Aorta (tissue), 5 donors: ENCODE results near the gene HSPG2. TPM values are rescaled to one million over a fixed set of nuclear protein-coding genes. Genes with fewer than 3 reads are reported as not detected.
"Not testable (repeated sequence)": the region's sequence is repeated elsewhere in the genome, so short reads cannot be mapped to it uniquely, and the experiment has no call there.

Experiments
- ATAC-seq: fragments of 200-7000 bp; cut with Tn5 transposase; one replicate; pipeline ENCODE4 v1.9.1; 2022; ENCODE audit warnings: moderate library complexity; ENCODE audit not compliant: low FRiP score
- DNase-seq, 2 donors: peaks; one replicate each; pipeline ENCODE4 v3.0.0-alpha.2; 2020
- H3K27ac ChIP-seq, 2 donors: one replicate each; pipeline ENCODE4 v1.5.1; 2013; ENCODE audit warnings: low read length in 2 of 2, mild to moderate bottlenecking in 2 of 2, moderate library complexity in 2 of 2, control low read depth in 1 of 2, inconsistent platforms in 1 of 2, low read depth in 1 of 2
- H3K27me3 ChIP-seq, 2 donors: one replicate each; pipeline ENCODE4 v1.6.1; 2013; ENCODE audit warnings: control low read depth in 1 of 2, low read length in 1 of 2, mild to moderate bottlenecking in 1 of 2, moderate library complexity in 1 of 2; ENCODE audit not compliant: insufficient read depth in 2 of 2, control insufficient read depth in 1 of 2
- H3K36me3 ChIP-seq, 2 donors: one replicate each; pipeline ENCODE4 v1.6.1; 2013; ENCODE audit warnings: control low read depth in 1 of 2, low read length in 1 of 2, mild to moderate bottlenecking in 1 of 2; ENCODE audit not compliant: insufficient read depth in 2 of 2, control insufficient read depth in 1 of 2
- H3K4me1 ChIP-seq, 2 donors: one replicate each; pipeline ENCODE4 v1.6.1; 2013; ENCODE audit warnings: low read length in 2 of 2, control low read depth in 1 of 2, mild to moderate bottlenecking in 1 of 2, moderate library complexity in 1 of 2; ENCODE audit not compliant: insufficient read depth in 2 of 2, control insufficient read depth in 1 of 2
- H3K4me3 ChIP-seq, 2 donors: one replicate each; pipeline ENCODE4 v1.5.1; 2013; ENCODE audit warnings: low read length in 2 of 2, control low read depth in 1 of 2, mild to moderate bottlenecking in 1 of 2
- H3K9me3 ChIP-seq: one replicate; pipeline ENCODE4 v1.6.1; 2013; ENCODE audit warnings: mild to moderate bottlenecking, low read length; ENCODE audit not compliant: control insufficient read depth
- WGBS, 2 donors: extraction: QIAGEN DNeasy Blood & Tissue Kit; methylation state at CpG; one replicate each; pipeline ENCODE4 v1.1.7; 2013; 5-methylcytosine and 5-hydroxymethylcytosine counted together
- intact Hi-C, 2 donors: fragments of 100-400 bp; cut with DNase I; formaldehyde crosslinking; loops; one replicate each; pipeline versions ENCODE4 v1.14.2 to v1.15.0; 2022
- polyA plus RNA-seq, 2 donors: library from polyadenylated mRNA; stranded (reverse); fragments of 200-250 nt; gene quantifications; one replicate each; pipeline ENCODE4 v1.2.3, GENCODE V29; 2013
- total RNA-seq, 2 donors: library from RNA; stranded (reverse); fragmentation: NEBNext Ultra II Directional; extraction: Animal tissue kit (Norgen Biotek cat#: 25700); gene quantifications; one replicate each; pipeline ENCODE4 v1.2.1, GENCODE V29; 2021
- donor health status: healthy with polysubstance abuse.
- donor health status: Bipolar disorder and iron deficiency.
- donor health status: DM: no; HTN: no; CAD: no.
- donor health status: DM: no; HTN: no; CAD: no.
- donor health status: DM: yes; HTN: yes; CAD: no.

HSPG2 gene
- total and polyA plus RNA-seq, 4 donors, result 49.1 to 1,205 (median 568) TPM

- no peaks in the 10 kb centered on the region for H3K27me3 ChIP-seq
- no peaks in the 10 kb centered on the region for H3K4me1 ChIP-seq
- intact Hi-C loops, result loop anchor here in 1 of 2 donors (2.0 kb wide), 1 partner anchor 182 kb away; no protein-coding TSS in a partner anchor
- H3K9me3 ChIP-seq, result no peaks in the 10 kb centered on the region
- H3K4me3 ChIP-seq, result peak within 1 kb of the TSS; percentile 55 to 98
- H3K36me3 ChIP-seq, result no peaks in the 10 kb centered on the region
- WGBS, 2 donors, result 0 to 1% methylated on average over 65 to 82 of the region's 82 CpGs
- peak; percentile 99 for ATAC-seq
- H3K27ac ChIP-seq, result peak within 1 kb of the TSS; percentile 94 to 96
- peak; percentile 98 to 99 for DNase-seq
These were observed 154.0 kb downstream of the HSPG2 start, which contains the start of gene USP48 for GRCh38 chr1:21782868-21783678. USP48 (minus strand) TSS chr1:21783149; CDS start chr1:21782957, 192 bp downstream.

- 0% methylated on average over 37 of the region's 37 CpGs for WGBS, 2 donors
- H3K36me3 ChIP-seq, result no peaks in the 10 kb centered on the region
- peak overlapping the region; percentile 29 to 96 for H3K27ac ChIP-seq
- H3K27me3 ChIP-seq, result no peaks in the 10 kb centered on the region
- DNase-seq, result peak in 1 of 2 donors; percentile 52
- no peaks in the 10 kb centered on the region for H3K4me1 ChIP-seq
- H3K9me3 ChIP-seq, result no peaks in the 10 kb centered on the region
- ATAC-seq, result peak; percentile 17
- H3K4me3 ChIP-seq, result peak overlapping the region; percentile 32 to 98
- intact Hi-C loops, result loop anchor here in 1 of 2 donors (2.0 kb wide), 1 partner anchor 182 kb away; no protein-coding TSS in a partner anchor
These were observed 154.7 kb downstream of the HSPG2 start for GRCh38 chr1:21782349-21782867.

- DNase-seq, result peak in 1 of 2 donors; percentile 20
- H3K27me3 ChIP-seq, result no peaks in the 10 kb centered on the region
- no peaks in the 10 kb centered on the region for H3K4me1 ChIP-seq
- WGBS, 2 donors, result 0 to 1% methylated on average over 17 of the region's 17 CpGs
- no peaks in the 10 kb centered on the region for H3K9me3 ChIP-seq
- H3K36me3 ChIP-seq, result no peaks in the 10 kb centered on the region
- no peak for ATAC-seq
- peak overlapping the region; percentile 32 to 98 for H3K4me3 ChIP-seq
- intact Hi-C loops, result loop anchor here in 1 of 2 donors (2.0 kb wide), 1 partner anchor 183 kb away; no protein-coding TSS in a partner anchor
- peak overlapping the region in 1 of 2 donors; percentile 23 for H3K27ac ChIP-seq
These were observed 155.2 kb downstream of the HSPG2 start for GRCh38 chr1:21781815-21782348.

- H3K27ac ChIP-seq, result no peak overlapping the region
- H3K4me3 ChIP-seq, result no peak overlapping the region
- ATAC-seq, result no peak
- H3K36me3 ChIP-seq, result no peaks in the 10 kb centered on the region
- intact Hi-C loops, result no loop called here
- WGBS, 2 donors, result 82% methylated on average over 12 of the region's 12 CpGs
- DNase-seq, result peak in 1 of 2 donors; percentile 11
- no peaks in the 10 kb centered on the region for H3K27me3 ChIP-seq
- no peaks in the 10 kb centered on the region for H3K9me3 ChIP-seq
- no peaks in the 10 kb centered on the region for H3K4me1 ChIP-seq
These were observed 157.2 kb downstream of the HSPG2 start for GRCh38 chr1:21779613-21780521.

- Histone ChIP-seq H3K4me3 (no peak overlapping the region), H3K27me3 (no peaks in the 10 kb centered on the region), H3K9me3 (no peaks in the 10 kb centered on the region), H3K4me1 (no peaks in the 10 kb centered on the region), H3K36me3 (no peaks in the 10 kb centered on the region), H3K27ac (no peak overlapping the region)
- no peak for ATAC-seq
- no peak for DNase-seq
- 96 to 100% methylated on average over 2 of the region's 2 CpGs for WGBS, 2 donors
- intact Hi-C loops, result no loop called here
These were observed 158.7 kb downstream of the HSPG2 start for GRCh38 chr1:21778405-21778727.

- H3K27ac ChIP-seq, H3K9me3 ChIP-seq, H3K27me3 ChIP-seq, H3K4me1 ChIP-seq, ATAC-seq, H3K36me3 ChIP-seq, H3K4me3 ChIP-seq, DNase-seq, intact Hi-C loops: not testable (repeated sequence)
- 75 to 86% methylated on average over 5 of the region's 5 CpGs for WGBS, 2 donors
These were observed 160.2 kb downstream of the HSPG2 start for GRCh38 chr1:21776925-21777324.

GRCh38 chr1:21775985-21776562 lies 161.0 kb downstream of the HSPG2 start:
- intact Hi-C loops, result no loop called here
- H3K36me3 ChIP-seq, result no peaks in the 10 kb centered on the region
- no peak overlapping the region for H3K27ac ChIP-seq
- no peak for DNase-seq
- no peak for ATAC-seq
- no peak overlapping the region for H3K4me3 ChIP-seq
- no peaks in the 10 kb centered on the region for H3K9me3 ChIP-seq
- no peaks in the 10 kb centered on the region for H3K27me3 ChIP-seq
- no peaks in the 10 kb centered on the region for H3K4me1 ChIP-seq

- Histone ChIP-seq H3K27ac (no peak overlapping the region), H3K36me3 (no peaks in the 10 kb centered on the region), H3K4me1 (no peaks in the 10 kb centered on the region), H3K4me3 (no peak overlapping the region), H3K27me3 (no peaks in the 10 kb centered on the region), H3K9me3 (no peaks in the 10 kb centered on the region)
- no peak for ATAC-seq
- intact Hi-C loops, result no loop called here
- 48 to 54% methylated on average over 2 of the region's 2 CpGs for WGBS, 2 donors
- DNase-seq, result no peak
These were observed 161.6 kb downstream of the HSPG2 start for GRCh38 chr1:21775550-21775914.
